MV-4-11 (cell line): ENCODE results near the gene TARS2.

Experiments used
- DNase-seq: peaks from one replicate; lab custom pipeline; 2025; lab: John Stamatoyannopoulos, UW

The TARS2 gene, protein sequence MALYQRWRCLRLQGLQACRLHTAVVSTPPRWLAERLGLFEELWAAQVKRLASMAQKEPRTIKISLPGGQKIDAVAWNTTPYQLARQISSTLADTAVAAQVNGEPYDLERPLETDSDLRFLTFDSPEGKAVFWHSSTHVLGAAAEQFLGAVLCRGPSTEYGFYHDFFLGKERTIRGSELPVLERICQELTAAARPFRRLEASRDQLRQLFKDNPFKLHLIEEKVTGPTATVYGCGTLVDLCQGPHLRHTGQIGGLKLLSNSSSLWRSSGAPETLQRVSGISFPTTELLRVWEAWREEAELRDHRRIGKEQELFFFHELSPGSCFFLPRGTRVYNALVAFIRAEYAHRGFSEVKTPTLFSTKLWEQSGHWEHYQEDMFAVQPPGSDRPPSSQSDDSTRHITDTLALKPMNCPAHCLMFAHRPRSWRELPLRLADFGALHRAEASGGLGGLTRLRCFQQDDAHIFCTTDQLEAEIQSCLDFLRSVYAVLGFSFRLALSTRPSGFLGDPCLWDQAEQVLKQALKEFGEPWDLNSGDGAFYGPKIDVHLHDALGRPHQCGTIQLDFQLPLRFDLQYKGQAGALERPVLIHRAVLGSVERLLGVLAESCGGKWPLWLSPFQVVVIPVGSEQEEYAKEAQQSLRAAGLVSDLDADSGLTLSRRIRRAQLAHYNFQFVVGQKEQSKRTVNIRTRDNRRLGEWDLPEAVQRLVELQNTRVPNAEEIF

DNA sequence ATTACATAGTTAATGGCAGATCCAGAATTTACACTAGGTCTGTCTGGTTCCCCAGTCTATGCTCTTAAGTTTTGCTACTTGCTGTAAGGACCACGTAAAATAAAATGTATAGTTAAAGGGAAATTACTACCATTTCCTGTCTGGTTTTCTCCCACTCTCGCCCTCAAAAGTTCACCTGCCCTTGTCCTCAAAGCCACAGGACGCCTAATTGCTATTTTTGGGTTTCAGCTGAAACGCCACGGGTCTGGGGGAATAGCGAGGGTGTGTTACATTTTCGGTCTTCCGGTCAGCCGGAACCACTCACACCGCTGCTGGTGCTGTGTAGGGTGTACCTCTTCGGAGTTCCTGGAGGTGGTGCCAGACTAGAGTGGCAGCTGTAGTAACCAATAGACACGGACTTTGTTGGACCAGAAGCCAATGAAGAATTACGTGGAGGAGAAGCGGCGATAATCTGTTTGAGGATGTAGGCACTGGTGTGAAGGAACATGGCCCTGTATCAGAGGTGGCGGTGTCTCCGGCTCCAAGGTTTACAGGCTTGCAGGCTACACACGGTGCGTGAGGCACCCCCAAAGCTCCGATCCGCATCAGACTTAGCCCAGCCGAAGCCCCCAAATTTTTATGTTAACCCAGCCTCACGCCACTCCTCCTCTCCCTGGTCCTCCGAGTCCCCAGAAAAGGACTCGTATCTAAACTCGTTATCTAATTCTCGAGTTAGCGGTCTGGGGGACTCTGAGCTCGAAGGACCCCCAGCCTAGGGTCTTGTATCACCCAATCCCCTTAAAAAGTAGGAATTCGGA, at the start of gene TARS2:
Gene TARS2 (plus strand): TSS at position 454 of the 797 bp plus-strand sequence. CDS start 32 bp downstream, at position 486.
- peak; percentile 99 for DNase-seq

DNA sequence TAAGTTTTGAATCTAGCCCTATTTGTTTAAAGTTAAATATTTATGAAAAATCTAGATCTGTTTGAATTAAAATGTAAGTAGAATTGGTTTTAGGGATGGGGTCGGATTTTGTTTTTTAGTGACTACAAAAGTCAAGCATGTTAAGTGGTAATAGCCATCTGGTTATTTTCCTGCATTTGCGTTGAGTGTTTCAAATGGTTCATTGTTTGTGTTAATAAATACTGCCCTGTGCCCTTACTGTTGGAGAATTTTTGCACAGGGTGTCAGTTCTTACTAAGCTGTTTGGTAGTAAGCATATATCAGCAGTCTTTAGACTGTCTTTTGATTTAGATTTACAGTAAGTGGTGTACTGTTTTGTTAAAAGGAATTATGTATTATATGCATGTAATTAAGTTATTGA, 46.1 kb upstream of the TARS2 start:
- no peak for DNase-seq

DNA sequence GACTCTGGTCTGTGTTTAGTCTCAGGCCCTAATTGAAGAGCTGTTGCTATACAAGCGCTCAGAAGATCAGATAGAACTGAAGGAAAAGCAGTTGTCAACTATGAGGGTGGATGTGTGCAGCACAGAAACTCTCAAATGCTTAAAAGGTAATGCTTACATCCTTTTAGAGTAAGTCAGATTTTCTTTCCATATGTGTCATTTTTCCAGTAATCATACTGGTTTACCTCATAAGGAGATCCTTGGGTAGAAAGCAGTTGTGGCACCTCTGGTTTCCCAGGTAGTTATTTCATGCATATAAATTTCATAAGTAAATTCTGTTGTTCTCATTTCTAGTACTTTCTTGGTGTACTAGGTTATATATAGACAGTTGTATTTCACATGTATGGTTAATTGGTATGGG, 43.0 kb upstream of the TARS2 start:
- DNase-seq = no peak

DNA sequence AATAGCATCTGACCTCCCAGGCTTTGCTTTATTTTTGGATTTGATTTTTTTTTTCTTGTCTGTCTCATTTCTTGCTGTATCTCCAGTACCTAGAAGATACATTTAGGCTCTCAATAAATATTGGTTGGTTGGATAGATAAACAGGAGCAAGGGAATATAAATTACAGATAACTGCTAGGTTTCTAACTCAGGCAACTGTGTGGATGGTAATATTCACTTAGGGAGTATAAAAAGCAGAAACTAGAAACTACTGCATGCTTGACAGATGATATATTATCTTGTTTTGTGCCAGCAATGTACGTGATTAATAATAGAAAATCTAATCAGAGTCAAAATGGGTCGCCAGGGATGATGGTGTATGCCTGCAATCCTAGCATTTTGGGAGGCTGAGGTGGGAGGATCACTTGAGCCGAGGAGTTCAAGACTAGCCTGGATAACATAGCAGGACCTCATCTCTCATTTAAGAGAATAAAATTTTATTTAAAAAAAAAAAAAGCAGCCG, 31.0 kb upstream of the TARS2 start:
- DNase-seq = no peak

DNA sequence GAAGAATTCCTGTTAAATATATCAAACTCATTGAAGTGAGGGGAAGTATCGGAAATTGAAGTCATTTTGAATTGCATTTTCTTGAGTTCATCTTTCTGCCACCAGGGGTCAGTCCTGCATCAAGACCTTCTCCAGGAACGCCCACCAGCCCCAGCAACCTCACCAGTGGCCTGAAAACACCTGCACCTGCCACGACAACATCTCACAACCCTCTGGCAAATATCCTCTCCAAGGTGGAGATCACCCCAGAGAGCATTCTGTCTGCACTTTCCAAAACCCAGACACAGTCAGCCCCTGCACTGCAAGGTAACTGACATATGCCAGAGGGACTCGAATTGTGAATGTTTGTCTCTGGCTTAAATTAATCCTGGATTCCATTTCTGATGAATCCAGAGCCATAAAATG, 22.8 kb upstream of the TARS2 start:
- DNase-seq = peak; percentile 40

DNA sequence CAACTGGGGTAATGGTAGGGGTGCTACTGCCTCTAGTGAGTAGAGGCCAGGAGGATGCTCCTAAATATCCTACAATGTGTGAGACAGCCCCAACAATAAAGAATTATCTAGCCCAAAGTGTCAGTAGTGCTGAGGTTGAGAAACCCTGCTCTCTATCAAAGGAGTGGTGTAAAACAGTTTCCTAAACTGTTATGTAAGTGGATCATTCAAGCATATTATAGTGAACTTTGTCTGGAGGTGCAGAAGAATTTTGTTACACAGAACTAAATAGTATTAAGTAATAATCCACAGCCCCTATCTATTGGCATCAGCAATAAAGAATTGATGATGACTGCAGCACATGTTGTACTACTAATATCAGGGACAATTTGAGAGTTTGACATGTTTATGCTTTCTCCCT, 20.3 kb upstream of the TARS2 start:
- DNase-seq = no peak

DNA sequence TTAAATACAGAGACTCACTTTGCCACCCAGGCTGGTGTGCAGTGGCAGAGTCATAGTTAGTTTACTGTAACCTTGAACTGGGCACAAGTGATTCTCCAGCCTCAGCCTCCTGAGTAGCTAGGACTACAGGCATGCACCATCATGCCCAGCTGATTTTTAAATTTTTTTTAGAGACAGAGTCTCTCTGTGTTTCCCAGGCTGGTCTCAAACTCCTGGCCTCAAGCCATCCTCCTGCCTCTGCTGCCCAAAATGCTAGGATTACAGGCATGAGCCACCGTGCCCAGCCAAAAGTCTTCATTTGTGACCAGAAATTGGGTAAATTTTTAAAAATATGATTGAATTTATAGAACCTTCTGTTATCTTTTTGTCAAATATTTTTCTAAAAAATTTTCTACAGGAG, 17.9 kb upstream of the TARS2 start:
- DNase-seq = no peak

DNA sequence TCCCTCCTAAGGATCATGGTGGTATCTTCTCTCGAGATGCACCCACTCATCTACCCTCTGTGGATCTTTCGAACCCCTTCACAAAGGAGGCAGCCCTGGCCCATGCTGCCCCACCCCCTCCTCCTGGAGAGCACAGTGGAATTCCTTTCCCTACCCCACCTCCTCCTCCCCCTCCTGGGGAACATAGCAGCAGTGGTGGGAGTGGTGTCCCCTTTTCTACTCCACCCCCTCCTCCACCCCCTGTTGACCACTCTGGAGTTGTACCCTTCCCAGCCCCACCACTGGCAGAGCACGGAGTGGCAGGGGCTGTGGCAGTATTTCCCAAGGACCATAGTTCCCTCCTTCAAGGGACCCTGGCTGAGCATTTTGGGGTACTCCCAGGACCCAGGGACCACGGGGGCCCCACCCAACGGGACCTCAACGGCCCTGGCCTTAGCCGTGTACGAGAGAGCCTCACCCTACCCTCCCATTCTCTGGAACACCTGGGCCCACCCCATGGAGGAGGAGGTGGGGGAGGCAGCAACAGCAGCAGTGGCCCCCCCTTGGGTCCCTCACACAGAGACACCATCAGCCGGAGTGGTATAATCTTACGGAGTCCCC, 14.5 kb upstream of the TARS2 start:
- no peak for DNase-seq

DNA sequence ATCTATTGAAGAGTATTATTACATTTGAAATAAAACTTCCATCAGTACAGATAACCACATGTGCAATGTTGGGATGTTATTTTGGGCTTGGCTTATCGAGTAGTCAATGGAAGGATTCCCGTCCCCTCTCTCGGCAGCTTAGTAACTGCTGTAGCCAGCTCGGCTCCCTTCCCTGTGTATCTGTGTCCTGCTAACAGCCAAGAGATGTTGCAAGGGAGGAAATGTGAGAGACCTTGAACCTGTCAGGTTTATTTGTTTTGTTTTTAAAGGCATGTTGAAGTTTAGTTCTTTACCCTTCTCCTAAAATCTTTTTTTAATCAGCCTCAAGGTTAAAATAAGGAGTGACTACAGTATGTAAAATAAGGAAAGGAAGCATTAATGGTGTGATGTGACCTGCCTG, 13.6 kb upstream of the TARS2 start:
- no peak for DNase-seq

DNA sequence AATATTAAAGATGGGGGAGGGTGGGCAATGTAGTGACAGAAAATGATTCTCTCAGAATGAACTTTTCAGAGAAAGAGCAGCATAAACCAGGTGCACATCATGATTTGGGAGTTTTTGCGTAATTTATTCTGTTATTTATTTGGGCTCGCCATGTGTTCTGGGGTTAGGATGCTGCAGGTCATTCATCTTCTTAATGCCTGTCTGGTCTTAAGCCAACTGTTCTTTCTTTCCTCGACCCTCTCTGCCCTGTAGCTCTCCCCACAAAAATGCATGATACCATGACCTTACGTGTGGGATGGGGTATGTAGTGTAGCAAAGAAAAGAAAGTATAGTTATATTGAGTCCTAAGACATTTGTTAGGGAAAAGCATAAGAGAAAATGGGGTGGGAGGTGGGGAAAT, 12.3 kb upstream of the TARS2 start:
- no peak for DNase-seq

DNA sequence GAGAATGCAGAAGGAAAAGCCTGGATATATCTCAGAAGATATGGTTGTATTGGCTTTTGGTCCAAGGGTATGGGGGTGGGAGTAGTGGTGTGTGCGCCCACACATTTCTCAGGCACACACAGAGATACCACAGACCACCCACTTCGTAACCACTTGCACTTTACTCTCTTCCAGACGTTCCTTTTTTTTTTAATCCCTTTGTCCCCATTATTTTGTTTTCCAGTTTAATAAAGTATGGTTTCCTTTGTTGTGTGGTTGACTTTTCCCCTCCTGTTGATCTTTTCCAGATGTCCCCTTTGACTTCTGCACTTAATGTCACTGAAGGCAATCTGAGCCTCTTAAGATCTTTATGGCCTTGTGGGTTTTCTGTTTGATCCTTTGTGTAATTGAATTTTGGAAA, 10.5 kb upstream of the TARS2 start:
- no peak for DNase-seq

DNA sequence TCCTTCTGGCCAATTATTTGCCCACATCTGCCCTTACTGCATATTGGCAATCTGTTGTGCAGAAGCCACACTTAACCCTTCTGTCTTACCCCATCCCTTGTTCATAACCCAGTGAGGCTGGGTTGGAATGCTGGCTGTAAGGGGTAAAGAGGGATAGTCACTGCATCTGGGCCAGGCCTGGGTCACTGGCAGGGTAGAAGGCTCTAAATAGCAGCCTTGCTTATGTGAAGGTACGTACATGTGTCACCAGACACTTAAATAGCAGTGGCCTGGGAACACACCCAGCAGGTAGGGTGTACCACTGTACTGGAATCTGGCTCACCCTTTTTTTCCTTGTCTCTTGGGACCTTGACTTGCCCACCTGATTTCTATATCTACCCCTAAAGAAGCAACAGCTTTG, 9.9 kb upstream of the TARS2 start:
- no peak for DNase-seq

DNA sequence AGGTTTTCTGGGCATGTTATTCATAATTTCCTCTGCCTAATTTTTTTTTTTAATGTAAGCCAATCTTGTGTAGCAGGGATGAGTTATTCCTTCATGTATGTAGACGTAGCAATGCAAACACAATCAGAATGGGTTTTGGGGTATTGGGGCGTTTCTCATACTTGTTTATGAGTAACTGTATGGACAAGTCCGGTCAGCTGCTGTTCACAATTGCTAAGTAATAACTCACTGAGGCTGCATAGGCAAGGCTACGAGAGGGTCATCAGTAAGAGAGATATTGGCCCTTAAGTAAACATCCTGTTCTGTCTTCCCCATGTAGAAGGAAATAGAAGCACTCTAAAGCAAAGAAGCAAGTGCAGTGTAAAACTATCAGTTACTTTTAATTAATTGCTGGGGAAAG, 9.5 kb upstream of the TARS2 start:
- DNase-seq = no peak

DNA sequence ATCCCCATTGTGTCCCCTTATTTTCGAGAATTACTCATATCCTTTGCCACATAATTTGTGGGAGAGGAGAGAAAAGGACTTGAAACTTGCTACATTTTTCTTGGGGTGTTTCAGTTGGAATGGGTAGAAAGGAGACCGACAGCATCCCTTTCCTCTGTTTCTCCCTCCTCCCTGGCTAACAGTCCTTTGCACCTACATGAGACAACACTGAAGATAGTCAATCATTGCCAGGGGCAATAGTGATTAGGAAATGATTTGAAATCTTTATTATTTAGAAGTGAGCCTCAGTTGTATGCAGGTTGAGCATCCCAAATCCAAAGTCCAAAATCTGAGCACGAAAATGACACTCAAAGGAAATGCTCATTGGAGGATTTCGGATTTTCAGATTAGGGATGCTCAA, 7.8 kb upstream of the TARS2 start:
- DNase-seq = no peak

DNA sequence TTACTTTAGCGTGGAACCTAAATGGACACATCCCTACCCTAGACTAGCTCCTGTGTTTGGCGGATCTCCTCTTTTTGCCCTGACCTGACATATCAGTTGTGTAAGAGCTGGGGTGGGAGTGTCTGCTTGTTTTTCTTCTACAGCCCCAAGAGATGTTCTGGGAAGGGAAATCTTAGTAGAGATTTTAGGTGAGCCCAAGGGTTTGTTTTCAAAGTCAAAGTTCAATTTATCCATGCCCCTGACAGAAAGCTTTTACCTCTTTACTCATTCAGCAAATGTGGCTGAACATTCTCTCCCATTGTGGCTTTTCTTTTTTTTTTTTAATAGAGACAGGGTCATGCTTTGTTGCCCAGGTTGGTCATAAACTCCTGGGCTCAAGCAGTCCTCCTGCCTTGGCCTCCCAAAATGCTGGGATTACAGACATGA, 7.3 kb upstream of the TARS2 start:
- no peak for DNase-seq

DNA sequence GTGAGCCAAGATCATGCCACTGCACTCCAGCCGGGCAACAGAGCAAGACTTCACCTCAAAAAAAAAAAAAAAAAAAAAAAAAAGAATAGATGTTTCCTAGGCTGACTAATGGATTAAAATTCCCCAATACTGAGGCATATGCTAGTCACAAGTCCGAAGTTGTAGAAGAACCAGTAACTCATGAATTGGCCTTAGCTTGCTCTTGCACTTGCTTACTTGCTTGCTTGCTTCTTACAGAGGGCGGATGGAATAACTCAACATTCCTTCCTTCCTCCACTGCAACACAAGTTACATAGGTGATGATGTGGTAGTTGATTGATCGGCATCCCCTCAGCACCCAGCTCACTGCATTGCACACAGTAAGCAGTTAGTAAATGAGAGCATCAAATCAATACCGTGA, 2.8 kb upstream of the TARS2 start:
- DNase-seq = no peak

DNA sequence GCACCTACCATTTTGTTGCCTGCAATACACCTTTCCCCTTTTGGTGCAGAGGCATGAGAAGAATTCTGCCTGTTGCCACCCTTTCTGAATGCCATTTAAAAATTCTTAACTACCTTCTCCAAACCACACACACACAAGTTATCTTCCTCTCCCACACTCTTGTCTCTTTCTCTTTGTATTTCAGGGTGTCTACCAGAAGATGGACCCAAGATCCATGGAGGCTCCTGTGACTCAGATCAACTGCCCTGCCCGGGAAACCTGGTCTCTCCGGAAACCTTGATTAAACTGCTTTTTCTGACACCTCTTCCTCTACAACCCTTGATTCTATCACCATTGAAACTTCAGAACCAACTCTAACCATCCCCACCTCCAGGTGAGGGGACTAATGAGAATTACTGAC, 2.4 kb upstream of the TARS2 start:
- DNase-seq = no peak

DNA sequence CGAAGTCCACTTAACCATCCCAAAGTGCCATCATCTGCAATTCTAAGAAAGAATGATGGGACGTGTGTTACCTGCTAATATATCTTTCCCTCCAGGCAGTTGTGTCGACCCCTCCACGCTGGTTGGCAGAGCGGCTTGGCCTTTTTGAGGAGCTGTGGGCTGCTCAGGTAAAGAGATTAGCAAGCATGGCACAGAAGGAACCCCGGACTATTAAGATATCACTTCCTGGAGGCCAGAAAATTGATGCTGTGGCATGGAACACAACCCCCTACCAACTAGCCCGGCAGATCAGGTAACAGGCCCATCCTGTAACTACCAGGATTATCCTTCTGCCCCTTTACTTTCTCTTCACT, 520 bp downstream of the TARS2 start:
- DNase-seq = no peak

DNA sequence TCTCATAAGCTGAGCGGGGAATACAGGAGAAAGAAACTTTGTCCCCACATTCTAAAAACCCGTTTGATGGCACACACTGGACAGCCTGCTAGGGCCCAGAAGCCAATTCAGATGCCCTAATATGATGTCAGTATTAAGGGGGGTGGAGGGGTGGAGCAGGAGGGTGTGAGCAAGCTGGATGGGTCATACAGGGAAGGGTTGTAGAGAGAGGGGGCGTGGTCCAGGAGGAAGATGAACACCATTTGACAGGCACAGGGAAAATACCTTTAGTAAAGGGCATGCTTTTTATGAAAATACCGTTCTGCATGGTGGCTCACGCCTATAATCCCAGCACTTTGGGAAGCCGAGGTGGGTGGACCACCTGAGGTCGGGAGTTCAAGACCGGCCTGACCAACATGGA, 6.0 kb downstream of the TARS2 start:
- no peak for DNase-seq

DNA sequence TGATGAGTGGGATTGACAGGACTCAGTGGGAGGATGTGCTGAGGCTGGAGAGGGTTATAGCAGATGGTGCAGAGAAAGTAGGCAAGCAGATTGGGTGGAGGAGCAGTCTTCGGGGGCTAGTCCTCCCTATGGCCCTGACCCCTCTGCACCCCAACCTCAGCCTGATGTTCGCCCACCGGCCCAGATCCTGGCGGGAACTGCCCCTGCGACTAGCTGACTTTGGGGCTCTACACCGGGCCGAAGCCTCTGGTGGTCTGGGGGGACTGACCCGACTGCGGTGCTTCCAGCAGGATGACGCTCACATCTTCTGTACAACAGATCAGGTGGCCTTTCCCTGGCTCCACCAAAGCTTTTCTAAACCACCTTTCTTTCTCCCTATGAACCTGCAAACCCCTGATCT, 11.1 kb downstream of the TARS2 start:
- DNase-seq = no peak

DNA sequence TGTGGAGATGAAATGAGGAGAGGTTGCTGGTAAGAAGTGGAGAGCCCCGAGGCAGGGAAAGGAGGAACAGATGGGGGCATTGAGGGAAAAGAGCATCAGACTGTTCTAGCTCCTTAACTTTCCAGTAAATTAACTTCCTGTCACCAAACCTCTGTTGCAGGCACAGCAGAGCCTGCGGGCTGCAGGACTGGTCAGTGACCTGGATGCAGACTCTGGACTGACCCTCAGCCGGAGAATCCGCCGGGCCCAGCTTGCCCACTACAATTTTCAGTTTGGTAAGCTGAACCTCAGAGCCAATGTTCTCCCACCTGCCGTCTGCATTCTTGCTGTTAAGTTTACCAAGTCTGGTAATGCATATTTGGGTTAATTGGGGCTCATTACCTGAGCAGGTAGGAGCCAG, 18.2 kb downstream of the TARS2 start:
- DNase-seq = no peak
